GM23338 (cell line): ENCODE measurements around the gene GPR63. TPM values are rescaled to one million over a fixed set of nuclear protein-coding genes. Genes with fewer than 3 reads are reported as not detected.
A peak's percentile ranks its signal among the peaks of the same experiment; 100 is the strongest.

ENCODE experiments used
- ATAC-seq: fragments of 200-7000 bp; cut with Tn5 transposase; 3 replicates; pipeline ENCODE4 v1.9.1; 2020
- DNase-seq: peaks from one replicate; pipeline ENCODE4 v3.0.0-alpha.2; 2015; ENCODE audit warnings: low spot score
- H2AFZ ChIP-seq: fragments of 200-600 bp; sonication (generic); 2 replicates; pipeline ENCODE4 v1.8.0; 2016; ENCODE audit warnings: antibody characterized with exemption, mild to moderate bottlenecking, moderate library complexity
- H3F3A ChIP-seq: fragments of 200-600 bp; sonication (generic); replicated peaks from 2 replicates; pipeline ENCODE4 v1.8.0; 2017; ENCODE audit warnings: antibody characterized with exemption, mixed run types, low read depth
- H3K27ac ChIP-seq: fragments of 200-600 bp; sonication (generic); 2 replicates; pipeline ENCODE4 v1.6.1; 2016; ENCODE audit warnings: low read depth
- H3K27me3 ChIP-seq: fragments of 200-600 bp; sonication (generic); 2 replicates; pipeline ENCODE4 v1.8.0; 2016; ENCODE audit warnings: mild to moderate bottlenecking, mixed run types, moderate library complexity; ENCODE audit not compliant: insufficient read depth
- H3K36me3 ChIP-seq: fragments of 200-600 bp; sonication (generic); 2 replicates; pipeline ENCODE4 v1.8.0; 2016; ENCODE audit warnings: mild to moderate bottlenecking; ENCODE audit not compliant: insufficient read depth
- H3K4me1 ChIP-seq: fragments of 200-600 bp; sonication (generic); 2 replicates; pipeline ENCODE4 v1.8.0; 2016; ENCODE audit warnings: mild to moderate bottlenecking, moderate library complexity; ENCODE audit not compliant: insufficient read depth
- H3K4me2 ChIP-seq: fragments of 200-600 bp; sonication (generic); 2 replicates; pipeline ENCODE4 v1.7.1; 2017; ENCODE audit warnings: mixed run types
- H3K4me3 ChIP-seq: fragments of 200-600 bp; sonication (generic); 2 replicates; pipeline ENCODE4 v1.6.1; 2016; ENCODE audit warnings: mixed run types
- H3K79me2 ChIP-seq: fragments of 200-600 bp; sonication (generic); replicated peaks from 2 replicates; pipeline ENCODE4 v1.8.0; 2017; ENCODE audit warnings: mild to moderate bottlenecking; ENCODE audit not compliant: insufficient read depth
- H3K9me2 ChIP-seq: fragments of 200-600 bp; sonication (generic); 2 replicates; pipeline ENCODE4 v1.8.0; 2017; ENCODE audit not compliant: insufficient read depth
- H4K20me1 ChIP-seq: fragments of 200-600 bp; sonication (generic); replicated peaks from 2 replicates; pipeline ENCODE4 v1.8.0; 2017; ENCODE audit warnings: mild to moderate bottlenecking; ENCODE audit not compliant: insufficient read depth
- H3K27ac Mint-ChIP-seq: 2 replicates; pipeline ENCODE4 v1.8.0; 2020; ENCODE audit warnings: inconsistent platforms, mild to moderate bottlenecking, moderate library complexity, mixed read lengths
- H3K27me3 Mint-ChIP-seq: 3 replicates; pipeline ENCODE4 v1.8.0; 2022; ENCODE audit warnings: low read depth, mild to moderate bottlenecking, moderate library complexity, mixed read lengths, inconsistent platforms; ENCODE audit not compliant: insufficient read depth, poor library complexity
- H3K36me3 Mint-ChIP-seq: 3 replicates; pipeline ENCODE4 v1.8.0; 2021; ENCODE audit warnings: low read depth, mild to moderate bottlenecking, inconsistent platforms, moderate library complexity, mixed read lengths
- H3K4me1 Mint-ChIP-seq: 3 replicates; pipeline ENCODE4 v1.8.0; 2020; ENCODE audit warnings: mild to moderate bottlenecking, inconsistent platforms, mixed read lengths
- H3K4me3 Mint-ChIP-seq: 3 replicates; pipeline ENCODE4 v1.8.0; 2021; ENCODE audit warnings: moderate library complexity, mild to moderate bottlenecking, inconsistent platforms, mixed read lengths
- H3K9me3 Mint-ChIP-seq: 3 replicates; pipeline ENCODE4 v1.8.0; 2020; ENCODE audit warnings: moderate library complexity, mild to moderate bottlenecking, inconsistent platforms, mixed read lengths
- CREB1 ChIP-seq: fragments of 250-450 bp; sonication (Bioruptor Pico); IDR thresholded peaks from 2 replicates; pipeline ENCODE4 v1.5.0; 2020; ENCODE audit warnings: low read depth, mild to moderate bottlenecking, moderate library complexity
- CTCF ChIP-seq, 2 experiments: fragments of 200-600 bp in 1 of 2; sonication (generic) in 1 of 2; conservative IDR thresholded peaks; 2 replicates each; pipeline versions ENCODE4 v1.5.1 to v1.6.1; 2016 to 2017; ENCODE audit warnings: antibody characterized with exemption in 2 of 2, low read depth in 2 of 2, mild to moderate bottlenecking in 2 of 2, moderate library complexity in 1 of 2
- EZH2phosphoT487 ChIP-seq: fragments of 200-600 bp; sonication (generic); IDR thresholded peaks from one replicate; pipeline ENCODE4 v1.8.1; 2018; ENCODE audit warnings: antibody characterized with exemption; ENCODE audit not compliant: unreplicated experiment
- JUNB ChIP-seq: IDR thresholded peaks from one replicate; pipeline ENCODE4 v1.6.1; 2016; ENCODE audit warnings: antibody characterized with exemption; ENCODE audit not compliant: unreplicated experiment
- NANOG ChIP-seq: IDR thresholded peaks from 2 replicates; pipeline ENCODE4 v1.6.1; 2016; ENCODE audit warnings: antibody characterized with exemption, borderline replicate concordance
- POLR2AphosphoS5 ChIP-seq: IDR thresholded peaks from 2 replicates; pipeline ENCODE4 v1.6.1; 2016; ENCODE audit warnings: antibody characterized with exemption, low read depth
- REST ChIP-seq: IDR thresholded peaks from one replicate; pipeline ENCODE4 v1.6.1; 2018; ENCODE audit warnings: antibody characterized with exemption; ENCODE audit not compliant: unreplicated experiment
- STAT1 ChIP-seq: IDR thresholded peaks from one replicate; pipeline ENCODE4 v1.6.1; 2016; ENCODE audit warnings: antibody characterized with exemption; ENCODE audit not compliant: unreplicated experiment
- ZNF114 ChIP-seq: fragments of 250-450 bp; sonication (Bioruptor Pico); IDR thresholded peaks from 2 replicates; pipeline ENCODE4 v1.5.0; 2020; ENCODE audit warnings: mild to moderate bottlenecking, moderate library complexity
- ZNF462 ChIP-seq: fragments of 250-450 bp; sonication (Bioruptor Pico); IDR thresholded peaks from 2 replicates; pipeline ENCODE4 v1.5.0; 2020; ENCODE audit warnings: mild to moderate bottlenecking, moderate library complexity
- polyA plus RNA-seq: library from polyadenylated mRNA; unstranded; fragments of >200 nt; fragmentation: Nextera tagmentation; extraction: Ambion mirVana; gene quantifications from 2 replicates; pipeline ENCODE4 v1.2.1, GENCODE V29; 2016
- total RNA-seq: library from RNA; depleted of rRNA; stranded (reverse); fragments of >200 nt; shearing (Covaris generic); gene quantifications from 2 replicates; pipeline ENCODE4 v1.2.3, GENCODE V29; 2014

Gene GPR63
- total and polyA plus RNA-seq, 2 experiments from 2014 or later, result 5.4 to 19.3 TPM

- no peak overlapping the region; the same call in 1 of the 2 replicates for H3K27ac Mint-ChIP-seq
- peaks cover 84% of the 10 kb centered on the region for H3K79me2 ChIP-seq
Observed at GRCh38 chr6:96821034-96821433, 16.2 kb downstream of the GPR63 start.

More at GRCh38 chr6:96821034-96821433, 16.2 kb downstream of the GPR63 start:
- H3K4me3 Mint-ChIP-seq, result no peak overlapping the region
- H3K27me3 Mint-ChIP-seq, result peaks cover 2% of the 10 kb centered on the region
- Histone ChIP-seq H3K27ac (no peak overlapping the region), H3K27me3 (no peaks in the 10 kb centered on the region), H3K4me2 (peak overlapping the region; percentile 60; the same call in 1 of the 2 replicates), H3K4me3 (no peak overlapping the region), H2AFZ (no peak overlapping the region), H3K36me3 (no peaks in the 10 kb centered on the region), H3F3A (no peaks in the 10 kb centered on the region), H3K9me2 (no peaks in the 10 kb centered on the region), H4K20me1 (0 out of 2 replicates have a peak, but pooled peaks cover 3% of the 10 kb centered on the region), H3K4me1 (peaks cover 24% of the 10 kb centered on the region)
- TF ChIP-seq CREB1 (CRISPR knock-in tag) (no peak), POLR2AphosphoS5 (no peak), CTCF (conservative IDR thresholded peaks at IDR 0.05; ENCODE audit: low read depth in 2 of 2) (no peak), REST (no peak), STAT1 (no peak), EZH2phosphoT487 (no peak), NANOG (no peak), ZNF462 (CRISPR knock-in tag) (no peak), JUNB (no peak), ZNF114 (CRISPR knock-in tag) (no peak)
- peaks cover 6% of the 10 kb centered on the region; the same call in 2 of the 3 replicates for H3K9me3 Mint-ChIP-seq
- H3K4me1 Mint-ChIP-seq, result peaks cover 27% of the 10 kb centered on the region
- no peak for DNase-seq
- peaks cover 20% of the 10 kb centered on the region; the same call in 2 of the 3 replicates for H3K36me3 Mint-ChIP-seq
- ATAC-seq, result no peak
